H9 (cell line): Measurements from ENCODE around the gene ASTN2. TPM values are rescaled to one million over a fixed set of nuclear protein-coding genes. Genes with fewer than 3 reads are reported as not detected.

Source experiments
- DNase-seq: peaks from one replicate; pipeline ENCODE4 v3.0.0-alpha.2; 2017
- H2AFZ ChIP-seq: one replicate; pipeline ENCODE4 v1.6.1; 2013; ENCODE audit warnings: mild to moderate bottlenecking, low read length, control low read depth, moderate library complexity
- H2AK5ac ChIP-seq: 2 replicates; pipeline ENCODE4 v1.6.1; 2013; ENCODE audit warnings: low read length, control low read depth, mixed read lengths; ENCODE audit not compliant: insufficient read length
- H2BK120ac ChIP-seq: one replicate; pipeline ENCODE4 v1.6.1; 2013; ENCODE audit warnings: low read depth, mild to moderate bottlenecking, low read length, control low read depth, inconsistent platforms; ENCODE audit not compliant: poor library complexity, severe bottlenecking
- H2BK12ac ChIP-seq: 2 replicates; pipeline ENCODE4 v1.6.1; 2013; ENCODE audit warnings: low read length, control low read depth, mixed read lengths, low read depth; ENCODE audit not compliant: insufficient read length
- H2BK15ac ChIP-seq: 2 replicates; pipeline ENCODE4 v1.6.1; 2013; ENCODE audit warnings: low read depth, low read length, control low read depth
- H2BK20ac ChIP-seq: one replicate; pipeline ENCODE4 v1.6.1; 2013; ENCODE audit warnings: low read depth, mild to moderate bottlenecking, low read length, control low read depth, inconsistent platforms; ENCODE audit not compliant: poor library complexity, severe bottlenecking
- H2BK5ac ChIP-seq: 2 replicates; pipeline ENCODE4 v1.6.1; 2013; ENCODE audit warnings: low read length, control low read depth, mixed read lengths; ENCODE audit not compliant: insufficient read length
- H3K14ac ChIP-seq: 2 replicates; pipeline ENCODE4 v1.6.1; 2013; ENCODE audit warnings: low read length, control low read depth; ENCODE audit not compliant: insufficient read depth
- H3K18ac ChIP-seq: 2 replicates; pipeline ENCODE4 v1.6.1; 2013; ENCODE audit warnings: low read depth, mild to moderate bottlenecking, mixed read lengths, low read length, control low read depth; ENCODE audit not compliant: insufficient read length
- H3K23ac ChIP-seq: 2 replicates; pipeline ENCODE4 v1.6.1; 2013; ENCODE audit warnings: low read length, control low read depth, mixed read lengths, low read depth; ENCODE audit not compliant: insufficient read length
- H3K23me2 ChIP-seq: 2 replicates; pipeline ENCODE4 v1.6.1; 2013; ENCODE audit warnings: low read depth, mild to moderate bottlenecking, mixed read lengths, low read length, control low read depth; ENCODE audit not compliant: insufficient read length, poor library complexity, severe bottlenecking
- H3K27ac ChIP-seq: 2 replicates; pipeline ENCODE4 v1.5.1; 2013; ENCODE audit warnings: low read length, control low read depth, mixed read lengths, low read depth; ENCODE audit not compliant: insufficient read length
- H3K27me3 ChIP-seq: 2 replicates; pipeline ENCODE4 v1.6.1; 2013; ENCODE audit warnings: low read length, control low read depth, inconsistent platforms; ENCODE audit not compliant: insufficient read depth
- H3K4ac ChIP-seq: 2 replicates; pipeline ENCODE4 v1.6.1; 2013; ENCODE audit warnings: low read depth, mild to moderate bottlenecking, control low read depth, inconsistent platforms, low read length, moderate library complexity
- H3K4me1 ChIP-seq: 2 replicates; pipeline ENCODE4 v1.6.1; 2013; ENCODE audit warnings: low read length, control low read depth, inconsistent platforms; ENCODE audit not compliant: insufficient read depth
- H3K4me2 ChIP-seq: 2 replicates; pipeline ENCODE4 v1.6.1; 2013; ENCODE audit warnings: low read length, control low read depth, mixed read lengths; ENCODE audit not compliant: insufficient read length, insufficient read depth
- H3K56ac ChIP-seq: 2 replicates; pipeline ENCODE4 v1.6.1; 2013; ENCODE audit warnings: low read depth, mild to moderate bottlenecking, mixed read lengths, low read length, control low read depth; ENCODE audit not compliant: insufficient read length
- H3K79me1 ChIP-seq: 2 replicates; pipeline ENCODE4 v1.6.1; 2013; ENCODE audit warnings: low read depth, mild to moderate bottlenecking, moderate library complexity, low read length, control low read depth, inconsistent platforms; ENCODE audit not compliant: insufficient read depth, poor library complexity, severe bottlenecking
- H3K79me2 ChIP-seq: 2 replicates; pipeline ENCODE4 v1.6.1; 2013; ENCODE audit warnings: low read length, control low read depth, inconsistent platforms; ENCODE audit not compliant: insufficient read depth
- H3K9ac ChIP-seq: 2 replicates; pipeline ENCODE4 v1.6.1; 2013; ENCODE audit warnings: low read length, control low read depth, mixed read lengths; ENCODE audit not compliant: insufficient read length; ENCODE audit errors: extremely low read depth
- H3K9me3 ChIP-seq: one replicate; pipeline ENCODE4 v1.6.1; 2013; ENCODE audit warnings: low read depth, low read length, inconsistent platforms; ENCODE audit not compliant: control insufficient read depth
- H3T11ph ChIP-seq: one replicate; pipeline ENCODE4 v1.6.1; 2013; ENCODE audit warnings: mild to moderate bottlenecking, low read length, control low read depth, inconsistent platforms
- H4K20me1 ChIP-seq: one replicate; pipeline ENCODE4 v1.6.1; 2013; ENCODE audit not compliant: control insufficient read depth, insufficient read length, insufficient read depth
- H4K5ac ChIP-seq: 2 replicates; pipeline ENCODE4 v1.6.1; 2013; ENCODE audit warnings: low read depth, mild to moderate bottlenecking, mixed read lengths, low read length, control low read depth; ENCODE audit not compliant: insufficient read length
- H4K8ac ChIP-seq: replicated peaks from 2 replicates; pipeline ENCODE4 v1.6.1; 2013; ENCODE audit warnings: low read length, control low read depth, mixed read lengths, low read depth; ENCODE audit not compliant: insufficient read length
- H4K91ac ChIP-seq: 2 replicates; pipeline ENCODE4 v1.6.1; 2013; ENCODE audit warnings: low read depth, mild to moderate bottlenecking, moderate library complexity, mixed read lengths, low read length, control low read depth; ENCODE audit not compliant: insufficient read length
- H3K27ac Mint-ChIP-seq, 3 experiments: 2 replicates in 2 of 3; 3 replicates in 1 of 3; pipeline ENCODE4 v1.8.0; 2020 to 2021; ENCODE audit warnings: mixed read lengths in 3 of 3, mild to moderate bottlenecking in 1 of 3, moderate library complexity in 1 of 3
- H3K27me3 Mint-ChIP-seq: 2 replicates; pipeline ENCODE4 v1.8.0; 2021; ENCODE audit warnings: low read depth, mild to moderate bottlenecking, moderate library complexity, mixed read lengths
- H3K36me3 Mint-ChIP-seq, 3 experiments: 2 replicates in 2 of 3; 3 replicates in 1 of 3; pipeline ENCODE4 v1.8.0; 2020 to 2021; ENCODE audit warnings: low read depth in 3 of 3, mixed read lengths in 3 of 3; ENCODE audit not compliant: insufficient read depth in 1 of 3
- H3K4me1 Mint-ChIP-seq, 2 experiments: 2 replicates each; pipeline ENCODE4 v1.8.0; 2020; ENCODE audit warnings: mixed read lengths in 2 of 2
- H3K4me3 Mint-ChIP-seq, 2 experiments: 2 replicates in 1 of 2; 3 replicates in 1 of 2; pipeline ENCODE4 v1.8.0; 2020 to 2021; ENCODE audit warnings: mild to moderate bottlenecking in 2 of 2, mixed read lengths in 2 of 2, moderate library complexity in 1 of 2
- H3K9me3 Mint-ChIP-seq, 2 experiments: 2 replicates in 1 of 2; 3 replicates in 1 of 2; pipeline ENCODE4 v1.8.0; 2020; ENCODE audit warnings: mild to moderate bottlenecking in 2 of 2, mixed read lengths in 2 of 2, moderate library complexity in 1 of 2
- CTCF ChIP-seq: fragments of 200-600 bp; sonication (generic); conservative IDR thresholded peaks from 3 replicates; pipeline ENCODE4 v1.8.0; 2021; ENCODE audit warnings: antibody characterized with exemption, mild to moderate bottlenecking
- WGBS: extraction: QIAGEN DNeasy Blood & Tissue Kit; methylation state at CpG from one replicate; pipeline ENCODE4 v1.1.7; 2013; ENCODE audit warnings: missing lambda C conversion rate, low lambda C conversion rate, mixed read lengths; ENCODE audit not compliant: insufficient read length; ENCODE audit errors: extremely low coverage; 5-methylcytosine and 5-hydroxymethylcytosine counted together
- total RNA-seq: library from RNA; stranded (reverse); gene quantifications from 2 replicates; pipeline ENCODE4 v1.2.1, GENCODE V29; 2021

The ASTN2 gene
- total RNA-seq, 1 experiment from 2014 or later, result 9.7 TPM

DNA sequence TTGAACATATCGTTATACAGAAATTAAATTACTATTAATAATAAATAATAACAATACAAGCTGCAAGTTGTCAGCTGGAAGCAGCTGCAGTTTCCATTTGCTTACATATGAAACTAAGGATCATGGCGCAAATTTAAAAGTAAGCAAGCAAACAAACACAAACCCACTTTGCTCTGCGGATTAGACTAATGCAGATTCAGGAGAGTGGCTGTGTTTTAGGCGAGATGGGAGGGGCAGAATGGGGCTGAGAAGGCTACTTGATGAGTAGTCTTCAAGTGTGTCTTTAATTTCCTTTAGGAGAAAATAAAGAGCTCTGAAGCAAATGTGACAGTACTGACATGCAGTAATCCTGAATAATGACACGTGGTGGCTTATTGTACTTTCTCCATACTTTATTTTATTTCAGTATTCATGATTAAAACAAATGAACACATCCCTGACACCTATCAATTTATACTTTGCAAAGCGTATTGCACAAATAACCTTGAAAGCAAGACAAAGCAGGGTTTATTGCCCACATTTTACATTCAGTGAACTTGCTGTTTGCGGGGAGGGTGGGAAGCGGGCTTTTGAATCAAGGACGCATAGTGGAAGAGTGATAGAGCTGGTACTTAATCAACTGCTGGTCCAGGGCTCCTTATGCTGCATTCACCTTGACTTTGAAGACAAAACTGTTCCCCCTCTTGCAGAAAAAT is 949.1 kb downstream of the ASTN2 start:
- Histone ChIP-seq H2BK15ac (no peak overlapping the region), H2AFZ (no peak overlapping the region), H4K5ac (no peak overlapping the region), H3K79me1 (no peaks in the 10 kb centered on the region), H3K23ac (no peak overlapping the region), H3K79me2 (no peaks in the 10 kb centered on the region), H2AK5ac (no peak overlapping the region), H2BK20ac (no peak overlapping the region), H3K9ac (no peak overlapping the region), H4K91ac (no peak overlapping the region), H3K18ac (no peak overlapping the region), H3K23me2 (no peaks in the 10 kb centered on the region), H3K9me3 (no peaks in the 10 kb centered on the region), H2BK5ac (no peak overlapping the region), H3K56ac (no peak overlapping the region), H3K4ac (no peak overlapping the region), H2BK120ac (no peak overlapping the region), H4K8ac (no peak overlapping the region), H3K27ac (no peak overlapping the region), H2BK12ac (no peak overlapping the region), H3T11ph (no peak overlapping the region), H3K4me2 (no peak overlapping the region), H3K27me3 (no peaks in the 10 kb centered on the region), H4K20me1 (no peaks in the 10 kb centered on the region), H3K14ac (no peak overlapping the region), H3K4me1 (peaks cover 2% of the 10 kb centered on the region; the same call in 1 of the 2 replicates)
- Mint-ChIP-seq H3K4me1 (peaks cover 44 to 45% of the 10 kb centered on the region in 2 experiments), H3K27ac (no peak overlapping the region), H3K27me3 (no peaks in the 10 kb centered on the region), H3K9me3 (no peaks in the 10 kb centered on the region), H3K4me3 (no peak overlapping the region), H3K36me3 (no peaks in the 10 kb centered on the region; a peak in 2 of 7 replicates)
- no peak for TF ChIP-seq CTCF
- WGBS, result no CpG with 5 or more reads among the region's 9 CpGs
- DNase-seq, result no peak
